Activated CD4-positive, alpha-beta memory T cell treated with anti-CD3 and anti-CD28 coated beads, Interleukin-2, amount 10 ng/mL, durations not matched to agents 7 days and 5 days (primary cell): ENCODE data around the gene FYB1. TPM values are rescaled to one million over a fixed set of nuclear protein-coding genes. Genes with fewer than 3 reads are reported as not detected.

Experiments used
- CTCF ChIA-PET: fragments of 350-600 bp; sonication (Branson Sonifier 250); formaldehyde crosslinking; loops from one replicate; lab custom pipeline; 2021; ENCODE audit warnings: antibody characterized with exemption, inconsistent platforms; lab: Charles Lee
- POLR2A ChIA-PET: fragments of 350-600 bp; sonication (Branson Sonifier 250); formaldehyde crosslinking; loops from one replicate; lab custom pipeline; 2021; ENCODE audit warnings: antibody characterized with exemption; lab: Charles Lee
- DNase-seq: peaks from one replicate; pipeline ENCODE4 v3.0.0-alpha.2; 2020
- H3K27ac Mint-ChIP-seq: one replicate; pipeline ENCODE4 v1.8.0; 2021; ENCODE audit warnings: mild to moderate bottlenecking, mixed read lengths
- H3K27me3 Mint-ChIP-seq: one replicate; pipeline ENCODE4 v1.8.0; 2021; ENCODE audit warnings: mixed read lengths
- H3K36me3 Mint-ChIP-seq: one replicate; pipeline ENCODE4 v1.8.0; 2021; ENCODE audit warnings: low read depth, mixed read lengths
- H3K4me1 Mint-ChIP-seq: one replicate; pipeline ENCODE4 v1.8.0; 2021; ENCODE audit warnings: mixed read lengths
- H3K4me3 Mint-ChIP-seq: one replicate; pipeline ENCODE4 v1.8.0; 2021; ENCODE audit warnings: mild to moderate bottlenecking, mixed read lengths
- H3K9me3 Mint-ChIP-seq: one replicate; pipeline ENCODE4 v1.8.0; 2021; ENCODE audit warnings: mixed read lengths
- total RNA-seq, 2 experiments: library from RNA; stranded (reverse); gene quantifications; one replicate each; pipeline ENCODE4 v1.2.3, GENCODE V29; 2021

The FYB1 gene
- total RNA-seq, 2 experiments from 2014 or later, result 260 to 270 TPM

- POLR2A ChIA-PET, result interaction anchor here (0.6 to 7.3 kb wide), 11 partner anchors 11 to 140 kb away, joined by 3 to 238 read pairs (median 16); no protein-coding TSS in a partner anchor
- Mint-ChIP-seq H3K9me3 (no peaks in the 10 kb centered on the region), H3K36me3 (peaks cover 3% of the 10 kb centered on the region), H3K4me3 (peak overlapping the region; percentile 63), H3K27me3 (no peaks in the 10 kb centered on the region), H3K27ac (peak overlapping the region; percentile 96), H3K4me1 (peaks cover 90% of the 10 kb centered on the region)
- peak; percentile 23 for DNase-seq
- CTCF ChIA-PET, result interaction anchor here (1.0 to 5.0 kb wide), 3 partner anchors 12 to 61 kb away, joined by 3 to 30 read pairs (median 30); no protein-coding TSS in a partner anchor
These were observed 5.7 kb downstream of the FYB1 start for GRCh38 chr5:39213447-39214207.

- CTCF ChIA-PET, result interaction anchor here (0.9 to 5.0 kb wide), 12 partner anchors 10 to 136 kb away, joined by 3 to 30 read pairs (median 5); no protein-coding TSS in a partner anchor
These were observed 7.6 kb downstream of the FYB1 start for GRCh38 chr5:39211773-39212172.

GRCh38 chr5:39209924-39210323 lies 9.4 kb downstream of the FYB1 start:
- Mint-ChIP-seq H3K27me3 (no peaks in the 10 kb centered on the region), H3K4me3 (peak overlapping the region; percentile 72), H3K4me1 (peaks cover 91% of the 10 kb centered on the region), H3K36me3 (peaks cover 3% of the 10 kb centered on the region), H3K27ac (peak overlapping the region; percentile 96), H3K9me3 (no peaks in the 10 kb centered on the region)
- CTCF ChIA-PET, result interaction anchor here (0.9 to 5.0 kb wide), 5 partner anchors 8 to 74 kb away, joined by 3 to 30 read pairs (median 4); no protein-coding TSS in a partner anchor
- peak; percentile 90 for DNase-seq
- POLR2A ChIA-PET, result interaction anchor here (0.6 to 7.3 kb wide), 11 partner anchors 9 to 757 kb away, joined by 3 to 238 read pairs (median 24); partner anchors contain the start of gene RICTOR

More at GRCh38 chr5:39211773-39212172, 7.6 kb downstream of the FYB1 start:
- Mint-ChIP-seq H3K9me3 (no peaks in the 10 kb centered on the region), H3K27me3 (no peaks in the 10 kb centered on the region), H3K4me1 (peaks cover 89% of the 10 kb centered on the region), H3K36me3 (peaks cover 3% of the 10 kb centered on the region), H3K4me3 (peak overlapping the region; percentile 72), H3K27ac (peak overlapping the region; percentile 96)
- POLR2A ChIA-PET, result interaction anchor here (0.6 to 7.3 kb wide), 18 partner anchors 11 to 138 kb away, joined by 3 to 238 read pairs (median 8); partner anchors contain the start of gene RICTOR
- DNase-seq, result peak; percentile 44

- Mint-ChIP-seq H3K4me3 (peak overlapping the region; percentile 72), H3K9me3 (no peaks in the 10 kb centered on the region), H3K4me1 (peaks cover 88% of the 10 kb centered on the region), H3K27me3 (no peaks in the 10 kb centered on the region), H3K27ac (peak overlapping the region; percentile 96), H3K36me3 (peaks cover 3% of the 10 kb centered on the region)
- ChIA-PET CTCF (interaction anchor here (0.6 to 5.0 kb wide), 4 partner anchors 9 to 75 kb away, joined by 3 to 30 read pairs (median 7); no protein-coding TSS in a partner anchor), POLR2A (interaction anchor here (1.5 to 7.3 kb wide), 8 partner anchors 7 to 135 kb away, joined by 6 to 238 read pairs (median 34); partner anchors contain the start of gene RICTOR)
- DNase-seq, result peak; percentile 65
These were observed 10.9 kb downstream of the FYB1 start for GRCh38 chr5:39208471-39208870.

- Mint-ChIP-seq H3K9me3 (no peaks in the 10 kb centered on the region), H3K4me3 (peak overlapping the region; percentile 72), H3K36me3 (peaks cover 5% of the 10 kb centered on the region), H3K4me1 (peaks cover 80% of the 10 kb centered on the region), H3K27me3 (no peaks in the 10 kb centered on the region), H3K27ac (peak overlapping the region; percentile 96)
- POLR2A ChIA-PET, result interaction anchor here (1.5 to 7.3 kb wide), 3 partner anchors 10 to 29 kb away, joined by 6 to 238 read pairs (median 125); no protein-coding TSS in a partner anchor
- no peak for DNase-seq
- CTCF ChIA-PET, result interaction anchor here (2.3 kb wide), 1 partner anchor 10 kb away, joined by 10 read pairs; no protein-coding TSS in a partner anchor
These were observed 11.9 kb downstream of the FYB1 start for GRCh38 chr5:39207345-39208045.

- no peaks in the 10 kb centered on the region for H3K27me3 Mint-ChIP-seq
- H3K4me3 Mint-ChIP-seq, result peak overlapping the region; percentile 61
- ChIA-PET CTCF (interaction anchor here (1.1 kb wide), 1 partner anchor 11 kb away, joined by 4 read pairs; no protein-coding TSS in a partner anchor), POLR2A (interaction anchor here (2.0 to 2.1 kb wide), 2 partner anchors 13 to 28 kb away, joined by 6 to 10 read pairs; no protein-coding TSS in a partner anchor)
- no peaks in the 10 kb centered on the region for H3K9me3 Mint-ChIP-seq
- H3K36me3 Mint-ChIP-seq, result peaks cover 10% of the 10 kb centered on the region
- peaks cover 74% of the 10 kb centered on the region for H3K4me1 Mint-ChIP-seq
- H3K27ac Mint-ChIP-seq, result peak overlapping the region; percentile 82
- no peak for DNase-seq
These were observed 12.6 kb downstream of the FYB1 start for GRCh38 chr5:39206630-39207321.

GRCh38 chr5:39205550-39205949 lies 13.8 kb downstream of the FYB1 start:
- ChIA-PET CTCF (interaction anchor here (0.8 to 2.2 kb wide), 4 partner anchors 10 to 78 kb away, joined by 3 to 14 read pairs (median 4); no protein-coding TSS in a partner anchor), POLR2A (interaction anchor here (0.8 to 2.3 kb wide), 6 partner anchors 12 to 29 kb away, joined by 3 to 16 read pairs (median 8); no protein-coding TSS in a partner anchor)
- Mint-ChIP-seq H3K27me3 (no peaks in the 10 kb centered on the region), H3K4me3 (peak overlapping the region; percentile 96), H3K4me1 (peaks cover 63% of the 10 kb centered on the region), H3K27ac (peak overlapping the region; percentile 97), H3K36me3 (peaks cover 22% of the 10 kb centered on the region), H3K9me3 (no peaks in the 10 kb centered on the region)
- no peak for DNase-seq

- CTCF ChIA-PET, result interaction anchor here (2.2 kb wide), 1 partner anchor 14 kb away, joined by 14 read pairs; no protein-coding TSS in a partner anchor
These were observed 15.4 kb downstream of the FYB1 start for GRCh38 chr5:39203951-39204350.

GRCh38 chr5:39203275-39203922 lies 16.0 kb downstream of the FYB1 start:
- H3K9me3 Mint-ChIP-seq, result no peaks in the 10 kb centered on the region
- H3K27ac Mint-ChIP-seq, result peak overlapping the region; percentile 97
- DNase-seq, result no peak
- H3K4me3 Mint-ChIP-seq, result peak overlapping the region; percentile 96
- ChIA-PET POLR2A (interaction anchor here (0.9 to 19.0 kb wide), 16 partner anchors 8 to 1478 kb away, joined by 3 to 508 read pairs (median 4); no protein-coding TSS in a partner anchor), CTCF (interaction anchor here (0.9 to 4.8 kb wide), 6 partner anchors 8 to 53 kb away, joined by 3 to 37 read pairs (median 5); no protein-coding TSS in a partner anchor)
- H3K27me3 Mint-ChIP-seq, result no peaks in the 10 kb centered on the region
- H3K4me1 Mint-ChIP-seq, result peaks cover 44% of the 10 kb centered on the region
- peaks cover 35% of the 10 kb centered on the region for H3K36me3 Mint-ChIP-seq

More at GRCh38 chr5:39203951-39204350, 15.4 kb downstream of the FYB1 start:
- H3K4me1 Mint-ChIP-seq, result peaks cover 49% of the 10 kb centered on the region
- POLR2A ChIA-PET, result interaction anchor here (0.6 to 6.9 kb wide), 4 partner anchors 13 to 26 kb away, joined by 3 to 208 read pairs (median 10); no protein-coding TSS in a partner anchor
- peak overlapping the region; percentile 97 for H3K27ac Mint-ChIP-seq
- no peaks in the 10 kb centered on the region for H3K27me3 Mint-ChIP-seq
- H3K9me3 Mint-ChIP-seq, result no peaks in the 10 kb centered on the region
- H3K36me3 Mint-ChIP-seq, result peaks cover 33% of the 10 kb centered on the region
- no peak for DNase-seq
- peak overlapping the region; percentile 96 for H3K4me3 Mint-ChIP-seq

- H3K4me1 Mint-ChIP-seq, result peaks cover 40% of the 10 kb centered on the region
- no peaks in the 10 kb centered on the region for H3K27me3 Mint-ChIP-seq
- CTCF ChIA-PET, result interaction anchor here (0.9 to 4.8 kb wide), 6 partner anchors 8 to 52 kb away, joined by 3 to 37 read pairs (median 5); no protein-coding TSS in a partner anchor
- H3K27ac Mint-ChIP-seq, result peak overlapping the region; percentile 97
- POLR2A ChIA-PET, result interaction anchor here (0.9 to 19.0 kb wide), 15 partner anchors 9 to 1478 kb away, joined by 3 to 508 read pairs (median 5); no protein-coding TSS in a partner anchor
- H3K4me3 Mint-ChIP-seq, result peak overlapping the region; percentile 96
- peak; percentile 62 for DNase-seq
- H3K36me3 Mint-ChIP-seq, result peaks cover 39% of the 10 kb centered on the region
- H3K9me3 Mint-ChIP-seq, result no peaks in the 10 kb centered on the region
These were observed 16.6 kb downstream of the FYB1 start for GRCh38 chr5:39202597-39203274.
